ENCODE data around the gene ID2.

Gene ID2

DNA sequence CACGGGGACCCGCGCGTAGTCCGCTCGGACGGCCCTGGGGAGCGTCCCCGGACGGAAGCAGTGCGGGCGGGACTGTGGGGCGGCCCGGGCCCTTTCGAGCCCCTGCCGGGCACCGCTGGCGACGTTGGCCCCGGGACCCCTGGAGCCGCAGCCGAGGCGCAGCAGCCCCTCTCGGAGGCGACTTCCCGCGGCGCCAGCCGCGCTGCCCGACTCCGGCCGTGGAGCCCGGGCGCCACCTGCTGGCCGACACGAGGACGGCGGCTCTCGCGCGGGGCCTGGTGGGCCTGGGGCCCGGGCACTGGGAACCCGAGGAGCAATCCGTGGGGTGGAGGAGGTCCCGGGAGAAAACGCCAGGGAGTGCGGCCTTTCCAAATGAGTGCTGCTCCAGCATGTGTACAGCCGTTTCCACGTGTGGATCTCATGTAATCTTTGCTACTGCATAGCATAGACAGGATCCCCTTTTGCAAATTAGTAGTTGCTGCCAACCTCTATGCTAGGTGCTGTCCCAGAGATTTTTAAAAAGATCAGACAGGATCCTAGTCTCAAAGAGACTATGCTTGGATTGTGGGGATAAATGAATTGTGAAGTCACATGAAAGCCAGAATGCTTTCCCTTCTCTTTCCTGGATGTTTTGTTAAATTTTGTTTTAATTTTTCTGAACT, 4.0 kb downstream of the ID2 start:
- peak; percentile 27 for DNase-seq (ENCODE audit: low read depth)
- peak overlapping the region; percentile 95 for H3K4me3 ChIP-seq (ENCODE audit: low read length)
- TF ChIP-seq, protein P1, sequence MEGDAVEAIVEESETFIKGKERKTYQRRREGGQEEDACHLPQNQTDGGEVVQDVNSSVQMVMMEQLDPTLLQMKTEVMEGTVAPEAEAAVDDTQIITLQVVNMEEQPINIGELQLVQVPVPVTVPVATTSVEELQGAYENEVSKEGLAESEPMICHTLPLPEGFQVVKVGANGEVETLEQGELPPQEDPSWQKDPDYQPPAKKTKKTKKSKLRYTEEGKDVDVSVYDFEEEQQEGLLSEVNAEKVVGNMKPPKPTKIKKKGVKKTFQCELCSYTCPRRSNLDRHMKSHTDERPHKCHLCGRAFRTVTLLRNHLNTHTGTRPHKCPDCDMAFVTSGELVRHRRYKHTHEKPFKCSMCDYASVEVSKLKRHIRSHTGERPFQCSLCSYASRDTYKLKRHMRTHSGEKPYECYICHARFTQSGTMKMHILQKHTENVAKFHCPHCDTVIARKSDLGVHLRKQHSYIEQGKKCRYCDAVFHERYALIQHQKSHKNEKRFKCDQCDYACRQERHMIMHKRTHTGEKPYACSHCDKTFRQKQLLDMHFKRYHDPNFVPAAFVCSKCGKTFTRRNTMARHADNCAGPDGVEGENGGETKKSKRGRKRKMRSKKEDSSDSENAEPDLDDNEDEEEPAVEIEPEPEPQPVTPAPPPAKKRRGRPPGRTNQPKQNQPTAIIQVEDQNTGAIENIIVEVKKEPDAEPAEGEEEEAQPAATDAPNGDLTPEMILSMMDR (conservative IDR thresholded peaks at IDR 0.05; ENCODE audit: low read length), result peak; percentile 58

DNA sequence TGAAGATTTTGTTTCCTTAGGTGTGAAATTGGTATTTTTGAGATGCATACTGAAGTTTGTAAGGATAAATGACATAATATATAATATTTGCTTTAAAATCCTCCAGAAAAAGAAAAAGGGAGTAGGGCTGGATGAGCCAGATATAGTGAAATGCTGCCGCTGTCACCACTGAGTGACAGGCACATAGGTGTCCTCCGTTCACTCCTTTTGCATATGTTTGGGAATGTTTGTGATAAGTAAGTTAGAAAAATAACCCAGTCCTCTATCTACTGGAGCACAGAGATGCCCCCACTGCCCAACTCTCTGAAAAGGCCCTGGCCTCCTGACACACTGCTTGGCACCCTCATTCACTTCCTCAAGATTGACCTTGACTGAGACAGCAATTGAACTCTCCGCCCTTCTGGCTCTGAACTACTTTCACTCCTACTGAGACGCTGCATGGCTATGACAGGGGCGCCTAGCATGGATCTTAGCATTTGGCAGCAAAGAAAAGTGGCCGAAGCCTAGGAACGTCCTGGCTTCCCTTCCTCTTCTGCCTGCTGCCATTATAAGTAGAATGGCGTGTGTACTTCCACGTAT, 10.1 kb downstream of the ID2 start:
- DNase-seq (ENCODE audit: low read depth), result no peak
- H3K4me3 ChIP-seq (ENCODE audit: low read length), result no peak overlapping the region
- TF ChIP-seq, protein P1 (conservative IDR thresholded peaks at IDR 0.05; ENCODE audit: low read length), result no peak

DNA sequence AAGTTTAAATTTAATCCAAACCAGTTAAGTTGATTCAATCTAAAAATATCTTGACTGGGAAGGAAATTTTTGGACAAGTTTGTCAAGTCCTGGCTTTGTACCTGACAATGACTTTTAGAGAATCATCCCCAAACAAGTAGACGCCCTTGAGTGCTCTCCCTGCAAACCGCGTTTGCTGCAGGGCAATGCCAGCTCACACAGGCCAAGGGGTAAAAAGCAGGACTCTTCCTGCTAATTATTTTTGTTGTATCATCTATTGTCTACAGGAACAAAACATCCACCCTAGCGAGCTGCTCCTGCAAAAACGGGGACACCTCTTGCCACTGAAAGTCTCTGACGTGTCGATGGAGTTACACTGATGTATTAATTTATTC, 10.9 kb downstream of the ID2 start:
- TF ChIP-seq, protein P1 (conservative IDR thresholded peaks at IDR 0.05; ENCODE audit: low read length), result no peak
- DNase-seq (ENCODE audit: low read depth), result no peak
- H3K4me3 ChIP-seq (ENCODE audit: low read length), result no peak overlapping the region

DNA sequence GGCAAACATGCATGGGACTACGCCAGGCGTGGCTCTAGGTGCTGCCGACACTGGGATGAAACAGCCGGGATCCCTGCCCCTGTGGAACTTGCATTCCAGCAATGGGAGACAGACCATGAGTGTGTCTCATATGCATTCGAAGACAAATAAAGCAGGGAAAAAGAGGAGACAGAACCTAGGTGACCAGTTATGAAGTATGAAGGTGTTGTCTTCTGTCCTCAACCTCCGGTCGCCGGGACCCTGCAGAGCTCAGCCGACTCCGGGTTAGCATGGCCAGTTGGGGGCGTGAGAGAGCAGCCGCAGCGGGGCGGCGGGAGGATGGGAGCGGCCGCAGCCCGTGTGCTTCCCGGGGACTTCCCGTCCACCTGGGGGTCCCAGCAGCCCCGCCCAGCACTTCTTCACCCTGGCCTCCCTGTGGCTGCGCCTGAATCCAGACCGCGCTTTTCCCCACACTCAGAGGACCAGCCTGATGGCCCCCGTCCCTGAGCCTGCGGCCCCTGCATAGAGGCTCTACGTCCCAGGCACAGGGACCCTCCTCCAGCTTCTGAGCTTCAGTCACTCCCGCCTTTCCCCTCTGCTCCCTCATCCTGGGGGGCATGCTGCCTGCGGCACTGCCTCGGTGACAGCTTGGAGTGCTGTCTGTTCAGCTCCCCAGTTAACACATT, 11.4 kb downstream of the ID2 start:
- no peak overlapping the region for H3K4me3 ChIP-seq (ENCODE audit: low read length)
- TF ChIP-seq, protein P1 (conservative IDR thresholded peaks at IDR 0.05; ENCODE audit: low read length), result peak; percentile 38
- no peak for DNase-seq (ENCODE audit: low read depth)

DNA sequence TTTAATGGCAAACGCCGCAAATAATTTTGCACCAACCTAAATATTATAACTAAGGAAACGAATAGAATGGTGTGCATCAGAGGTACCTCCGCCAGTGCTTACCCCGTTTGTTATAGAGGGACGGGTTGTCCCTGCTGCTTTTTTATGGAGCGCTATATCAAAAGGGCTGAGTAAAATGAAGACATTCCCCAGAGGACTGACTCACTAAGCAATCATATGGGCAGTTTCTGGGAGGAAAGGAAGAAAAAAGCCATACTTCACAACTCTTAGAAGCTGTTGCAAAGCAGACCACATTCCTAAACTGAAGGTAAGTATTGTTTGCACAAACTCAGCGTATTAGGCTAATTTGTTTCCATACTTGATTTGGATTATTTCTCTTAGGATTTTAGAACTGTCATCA, 12.9 kb downstream of the ID2 start:
- peak; percentile 22 for DNase-seq (ENCODE audit: low read depth)
- H3K4me3 ChIP-seq (ENCODE audit: low read length), result no peak overlapping the region
- TF ChIP-seq, protein P1 (conservative IDR thresholded peaks at IDR 0.05; ENCODE audit: low read length), result no peak

DNA sequence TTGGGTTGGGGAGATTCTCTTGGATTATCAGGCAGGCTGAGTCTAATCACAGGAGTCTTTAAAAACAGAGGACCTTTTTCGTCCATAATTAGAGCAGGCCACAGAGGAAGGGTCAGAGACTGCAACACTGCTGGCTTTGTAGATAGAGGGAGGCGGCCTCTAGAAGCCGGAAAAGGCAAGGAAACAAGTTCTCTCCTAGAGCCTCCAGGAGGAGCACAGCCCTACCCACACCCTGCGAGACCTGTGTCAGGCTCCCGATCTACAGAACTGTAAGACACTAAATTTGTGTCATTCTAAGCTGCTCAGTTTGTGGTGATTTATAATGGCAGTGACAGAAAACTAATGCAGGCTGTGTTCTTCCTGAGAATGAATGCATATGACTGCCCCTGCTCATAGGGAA, 15.3 kb downstream of the ID2 start:
- no peak for DNase-seq (ENCODE audit: low read depth)
- no peak overlapping the region for H3K4me3 ChIP-seq (ENCODE audit: low read length)
- TF ChIP-seq, protein P1 (conservative IDR thresholded peaks at IDR 0.05; ENCODE audit: low read length), result no peak

DNA sequence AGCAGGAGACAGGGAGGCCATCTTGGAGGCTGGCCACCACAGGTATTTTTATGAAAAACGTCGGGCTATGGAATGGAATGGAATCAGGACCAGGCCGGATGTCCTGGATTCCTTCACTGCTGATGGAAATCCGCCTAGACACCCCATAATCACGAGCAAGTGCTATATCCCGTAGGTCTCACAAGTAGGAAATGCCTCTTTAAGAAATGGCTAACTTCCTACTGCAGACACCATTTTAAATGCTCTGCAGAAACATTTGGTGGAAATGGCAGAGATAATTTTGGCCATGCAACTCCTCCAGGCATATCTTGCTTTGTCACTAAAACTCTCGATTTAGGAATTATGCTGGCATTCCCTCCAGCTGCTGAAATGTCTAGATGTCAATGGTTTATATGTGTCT, 18.0 kb downstream of the ID2 start:
- H3K4me3 ChIP-seq (ENCODE audit: low read length), result no peak overlapping the region
- DNase-seq (ENCODE audit: low read depth), result no peak
- TF ChIP-seq, protein P1 (conservative IDR thresholded peaks at IDR 0.05; ENCODE audit: low read length), result no peak

Measured in AG10803 (cell line).